B cell (primary cell): ENCODE measurements around the gene TTLL6.

Experiments
- EZH2 ChIP-seq: IDR thresholded peaks from 2 replicates; pipeline ENCODE4 v1.6.1; 2012; ENCODE audit warnings: borderline replicate concordance, low read depth, mild to moderate bottlenecking, moderate library complexity, low read length; ENCODE audit not compliant: insufficient read depth, poor library complexity, severe bottlenecking
- TF ChIP-seq, protein P1 (sequence below): fragments of 200-600 bp; IDR thresholded peaks from one replicate; pipeline ENCODE4 v1.8.0; 2022; ENCODE audit warnings: antibody characterized with exemption, mild to moderate bottlenecking

DNA sequence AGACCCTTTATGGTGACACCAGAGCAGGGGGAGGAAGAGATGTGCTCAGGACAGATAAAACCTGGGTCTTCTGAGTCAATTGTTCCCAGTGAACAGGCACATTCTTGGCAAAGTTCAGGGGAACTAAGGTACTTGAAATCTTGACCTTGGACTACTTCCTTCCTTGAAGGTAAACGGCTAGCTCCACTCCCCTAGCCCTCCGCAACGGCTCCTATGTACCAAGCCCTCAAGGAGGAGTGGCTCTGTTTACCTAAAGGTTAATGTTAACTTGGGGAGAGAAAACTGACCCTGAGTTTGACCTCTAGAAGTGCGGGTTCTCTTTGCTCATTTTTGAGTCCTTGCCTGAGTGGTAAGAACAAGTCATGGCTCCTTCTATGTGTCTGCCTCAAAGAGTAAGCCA lies 7.8 kb downstream of the TTLL6 start:
- TF ChIP-seq, protein P1, sequence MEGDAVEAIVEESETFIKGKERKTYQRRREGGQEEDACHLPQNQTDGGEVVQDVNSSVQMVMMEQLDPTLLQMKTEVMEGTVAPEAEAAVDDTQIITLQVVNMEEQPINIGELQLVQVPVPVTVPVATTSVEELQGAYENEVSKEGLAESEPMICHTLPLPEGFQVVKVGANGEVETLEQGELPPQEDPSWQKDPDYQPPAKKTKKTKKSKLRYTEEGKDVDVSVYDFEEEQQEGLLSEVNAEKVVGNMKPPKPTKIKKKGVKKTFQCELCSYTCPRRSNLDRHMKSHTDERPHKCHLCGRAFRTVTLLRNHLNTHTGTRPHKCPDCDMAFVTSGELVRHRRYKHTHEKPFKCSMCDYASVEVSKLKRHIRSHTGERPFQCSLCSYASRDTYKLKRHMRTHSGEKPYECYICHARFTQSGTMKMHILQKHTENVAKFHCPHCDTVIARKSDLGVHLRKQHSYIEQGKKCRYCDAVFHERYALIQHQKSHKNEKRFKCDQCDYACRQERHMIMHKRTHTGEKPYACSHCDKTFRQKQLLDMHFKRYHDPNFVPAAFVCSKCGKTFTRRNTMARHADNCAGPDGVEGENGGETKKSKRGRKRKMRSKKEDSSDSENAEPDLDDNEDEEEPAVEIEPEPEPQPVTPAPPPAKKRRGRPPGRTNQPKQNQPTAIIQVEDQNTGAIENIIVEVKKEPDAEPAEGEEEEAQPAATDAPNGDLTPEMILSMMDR: no peak
- no peak for TF ChIP-seq EZH2
